GM23338 (cell line): ENCODE data around the gene SIGMAR1. TPM values are rescaled to one million over a fixed set of nuclear protein-coding genes. Genes with fewer than 3 reads are reported as not detected.

ENCODE experiments used
- ATAC-seq: fragments of 200-7000 bp; cut with Tn5 transposase; 3 replicates; pipeline ENCODE4 v1.9.1; 2020
- DNase-seq: peaks from one replicate; pipeline ENCODE4 v3.0.0-alpha.2; 2015; ENCODE audit warnings: low spot score
- H2AFZ ChIP-seq: fragments of 200-600 bp; sonication (generic); 2 replicates; pipeline ENCODE4 v1.8.0; 2016; ENCODE audit warnings: antibody characterized with exemption, mild to moderate bottlenecking, moderate library complexity
- H3F3A ChIP-seq: fragments of 200-600 bp; sonication (generic); replicated peaks from 2 replicates; pipeline ENCODE4 v1.8.0; 2017; ENCODE audit warnings: antibody characterized with exemption, mixed run types, low read depth
- H3K27ac ChIP-seq: fragments of 200-600 bp; sonication (generic); 2 replicates; pipeline ENCODE4 v1.6.1; 2016; ENCODE audit warnings: low read depth
- H3K27me3 ChIP-seq: fragments of 200-600 bp; sonication (generic); 2 replicates; pipeline ENCODE4 v1.8.0; 2016; ENCODE audit warnings: mild to moderate bottlenecking, mixed run types, moderate library complexity; ENCODE audit not compliant: insufficient read depth
- H3K36me3 ChIP-seq: fragments of 200-600 bp; sonication (generic); 2 replicates; pipeline ENCODE4 v1.8.0; 2016; ENCODE audit warnings: mild to moderate bottlenecking; ENCODE audit not compliant: insufficient read depth
- H3K4me1 ChIP-seq: fragments of 200-600 bp; sonication (generic); 2 replicates; pipeline ENCODE4 v1.8.0; 2016; ENCODE audit warnings: mild to moderate bottlenecking, moderate library complexity; ENCODE audit not compliant: insufficient read depth
- H3K4me2 ChIP-seq: fragments of 200-600 bp; sonication (generic); 2 replicates; pipeline ENCODE4 v1.7.1; 2017; ENCODE audit warnings: mixed run types
- H3K4me3 ChIP-seq: fragments of 200-600 bp; sonication (generic); 2 replicates; pipeline ENCODE4 v1.6.1; 2016; ENCODE audit warnings: mixed run types
- H3K79me2 ChIP-seq: fragments of 200-600 bp; sonication (generic); replicated peaks from 2 replicates; pipeline ENCODE4 v1.8.0; 2017; ENCODE audit warnings: mild to moderate bottlenecking; ENCODE audit not compliant: insufficient read depth
- H3K9me2 ChIP-seq: fragments of 200-600 bp; sonication (generic); 2 replicates; pipeline ENCODE4 v1.8.0; 2017; ENCODE audit not compliant: insufficient read depth
- H4K20me1 ChIP-seq: fragments of 200-600 bp; sonication (generic); replicated peaks from 2 replicates; pipeline ENCODE4 v1.8.0; 2017; ENCODE audit warnings: mild to moderate bottlenecking; ENCODE audit not compliant: insufficient read depth
- H3K27ac Mint-ChIP-seq: 2 replicates; pipeline ENCODE4 v1.8.0; 2020; ENCODE audit warnings: inconsistent platforms, mild to moderate bottlenecking, moderate library complexity, mixed read lengths
- H3K27me3 Mint-ChIP-seq: 3 replicates; pipeline ENCODE4 v1.8.0; 2022; ENCODE audit warnings: low read depth, mild to moderate bottlenecking, moderate library complexity, mixed read lengths, inconsistent platforms; ENCODE audit not compliant: insufficient read depth, poor library complexity
- H3K36me3 Mint-ChIP-seq: 3 replicates; pipeline ENCODE4 v1.8.0; 2021; ENCODE audit warnings: low read depth, mild to moderate bottlenecking, inconsistent platforms, moderate library complexity, mixed read lengths
- H3K4me1 Mint-ChIP-seq: 3 replicates; pipeline ENCODE4 v1.8.0; 2020; ENCODE audit warnings: mild to moderate bottlenecking, inconsistent platforms, mixed read lengths
- H3K4me3 Mint-ChIP-seq: 3 replicates; pipeline ENCODE4 v1.8.0; 2021; ENCODE audit warnings: moderate library complexity, mild to moderate bottlenecking, inconsistent platforms, mixed read lengths
- H3K9me3 Mint-ChIP-seq: 3 replicates; pipeline ENCODE4 v1.8.0; 2020; ENCODE audit warnings: moderate library complexity, mild to moderate bottlenecking, inconsistent platforms, mixed read lengths
- CREB1 ChIP-seq: fragments of 250-450 bp; sonication (Bioruptor Pico); IDR thresholded peaks from 2 replicates; pipeline ENCODE4 v1.5.0; 2020; ENCODE audit warnings: low read depth, mild to moderate bottlenecking, moderate library complexity
- CTCF ChIP-seq, 2 experiments: fragments of 200-600 bp in 1 of 2; sonication (generic) in 1 of 2; conservative IDR thresholded peaks; 2 replicates each; pipeline versions ENCODE4 v1.5.1 to v1.6.1; 2016 to 2017; ENCODE audit warnings: antibody characterized with exemption in 2 of 2, low read depth in 2 of 2, mild to moderate bottlenecking in 2 of 2, moderate library complexity in 1 of 2
- EZH2 ChIP-seq: fragments of 200-600 bp; sonication (generic); IDR thresholded peaks from one replicate; pipeline ENCODE4 v1.8.0; 2017; ENCODE audit warnings: antibody characterized with exemption, mild to moderate bottlenecking, low read depth; ENCODE audit not compliant: unreplicated experiment
- EZH2phosphoT487 ChIP-seq: fragments of 200-600 bp; sonication (generic); IDR thresholded peaks from one replicate; pipeline ENCODE4 v1.8.1; 2018; ENCODE audit warnings: antibody characterized with exemption; ENCODE audit not compliant: unreplicated experiment
- JUNB ChIP-seq: IDR thresholded peaks from one replicate; pipeline ENCODE4 v1.6.1; 2016; ENCODE audit warnings: antibody characterized with exemption; ENCODE audit not compliant: unreplicated experiment
- NANOG ChIP-seq: IDR thresholded peaks from 2 replicates; pipeline ENCODE4 v1.6.1; 2016; ENCODE audit warnings: antibody characterized with exemption, borderline replicate concordance
- POLR2AphosphoS5 ChIP-seq: IDR thresholded peaks from 2 replicates; pipeline ENCODE4 v1.6.1; 2016; ENCODE audit warnings: antibody characterized with exemption, low read depth
- STAT1 ChIP-seq: IDR thresholded peaks from one replicate; pipeline ENCODE4 v1.6.1; 2016; ENCODE audit warnings: antibody characterized with exemption; ENCODE audit not compliant: unreplicated experiment
- ZNF114 ChIP-seq: fragments of 250-450 bp; sonication (Bioruptor Pico); IDR thresholded peaks from 2 replicates; pipeline ENCODE4 v1.5.0; 2020; ENCODE audit warnings: mild to moderate bottlenecking, moderate library complexity
- ZNF331 ChIP-seq: fragments of 250-450 bp; sonication (Bioruptor Pico); IDR thresholded peaks from 2 replicates; pipeline ENCODE4 v1.5.0; 2020; ENCODE audit warnings: low read depth, mild to moderate bottlenecking, moderate library complexity
- ZNF462 ChIP-seq: fragments of 250-450 bp; sonication (Bioruptor Pico); IDR thresholded peaks from 2 replicates; pipeline ENCODE4 v1.5.0; 2020; ENCODE audit warnings: mild to moderate bottlenecking, moderate library complexity
- polyA plus RNA-seq: library from polyadenylated mRNA; unstranded; fragments of >200 nt; fragmentation: Nextera tagmentation; extraction: Ambion mirVana; gene quantifications from 2 replicates; pipeline ENCODE4 v1.2.1, GENCODE V29; 2016
- total RNA-seq: library from RNA; depleted of rRNA; stranded (reverse); fragments of >200 nt; shearing (Covaris generic); gene quantifications from 2 replicates; pipeline ENCODE4 v1.2.3, GENCODE V29; 2014
- TF ChIP-seq, protein P1 (sequence below): IDR thresholded peaks from 2 replicates; pipeline ENCODE4 v1.6.1; 2016; ENCODE audit warnings: antibody characterized with exemption

The SIGMAR1 gene
- total and polyA plus RNA-seq, 2 experiments from 2014 or later = 82.3 to 167 TPM

DNA sequence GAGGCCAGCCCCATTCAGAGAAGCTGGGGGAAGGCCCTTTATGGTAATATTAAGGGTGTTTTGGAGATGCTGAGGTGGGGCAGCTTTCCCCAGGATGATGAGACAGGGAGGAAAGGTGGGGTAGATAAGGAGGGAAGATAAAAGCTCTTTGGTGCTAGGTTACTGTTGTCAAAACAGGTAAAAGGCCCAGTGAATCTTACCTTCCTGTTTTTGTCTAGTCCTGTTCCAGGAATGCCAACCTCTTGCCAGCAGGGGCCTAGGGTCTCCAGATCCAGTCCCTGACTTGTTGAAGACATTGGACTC lies 25.7 kb upstream of the SIGMAR1 start:
- Mint-ChIP-seq H3K4me1 (peaks cover 8% of the 10 kb centered on the region), H3K36me3 (peaks cover 6% of the 10 kb centered on the region), H3K9me3 (no peaks in the 10 kb centered on the region), H3K27ac (no peak overlapping the region), H3K27me3 (peaks cover 11% of the 10 kb centered on the region), H3K4me3 (no peak overlapping the region; the same call in 2 of the 3 replicates)
- DNase-seq (no peak), ATAC-seq (no peak)
- Histone ChIP-seq H3F3A (no peaks in the 10 kb centered on the region), H4K20me1 (peaks cover 3% of the 10 kb centered on the region; the same call in 1 of the 2 replicates), H3K9me2 (no peaks in the 10 kb centered on the region), H3K36me3 (no peaks in the 10 kb centered on the region), H3K79me2 (peaks cover 8% of the 10 kb centered on the region; the same call in 1 of the 2 replicates), H3K27ac (no peak overlapping the region), H2AFZ (no peak overlapping the region), H3K4me3 (no peak overlapping the region), H3K4me2 (no peak overlapping the region), H3K4me1 (peaks cover 3% of the 10 kb centered on the region), H3K27me3 (no peaks in the 10 kb centered on the region)
- TF ChIP-seq CREB1 (CRISPR knock-in tag) (no peak), CTCF (conservative IDR thresholded peaks at IDR 0.05; ENCODE audit: low read depth in 2 of 2) (no peak), ZNF114 (CRISPR knock-in tag) (no peak), STAT1 (no peak), NANOG (no peak), ZNF462 (CRISPR knock-in tag) (no peak), POLR2AphosphoS5 (no peak), EZH2phosphoT487 (no peak), JUNB (no peak), ZNF331 (CRISPR knock-in tag) (no peak), EZH2 (no peak)
- TF ChIP-seq, protein P1, sequence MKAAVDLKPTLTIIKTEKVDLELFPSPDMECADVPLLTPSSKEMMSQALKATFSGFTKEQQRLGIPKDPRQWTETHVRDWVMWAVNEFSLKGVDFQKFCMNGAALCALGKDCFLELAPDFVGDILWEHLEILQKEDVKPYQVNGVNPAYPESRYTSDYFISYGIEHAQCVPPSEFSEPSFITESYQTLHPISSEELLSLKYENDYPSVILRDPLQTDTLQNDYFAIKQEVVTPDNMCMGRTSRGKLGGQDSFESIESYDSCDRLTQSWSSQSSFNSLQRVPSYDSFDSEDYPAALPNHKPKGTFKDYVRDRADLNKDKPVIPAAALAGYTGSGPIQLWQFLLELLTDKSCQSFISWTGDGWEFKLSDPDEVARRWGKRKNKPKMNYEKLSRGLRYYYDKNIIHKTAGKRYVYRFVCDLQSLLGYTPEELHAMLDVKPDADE = no peak
